LNCAP (cell line): ENCODE measurements around the gene WLS.

Source experiments
- TF ChIP-seq, protein P1 (sequence below): fragments of 450-650 bp; IDR thresholded peaks from 2 replicates; pipeline ENCODE4 v1.5.1; 2017; ENCODE audit warnings: mild to moderate bottlenecking

The WLS gene

DNA sequence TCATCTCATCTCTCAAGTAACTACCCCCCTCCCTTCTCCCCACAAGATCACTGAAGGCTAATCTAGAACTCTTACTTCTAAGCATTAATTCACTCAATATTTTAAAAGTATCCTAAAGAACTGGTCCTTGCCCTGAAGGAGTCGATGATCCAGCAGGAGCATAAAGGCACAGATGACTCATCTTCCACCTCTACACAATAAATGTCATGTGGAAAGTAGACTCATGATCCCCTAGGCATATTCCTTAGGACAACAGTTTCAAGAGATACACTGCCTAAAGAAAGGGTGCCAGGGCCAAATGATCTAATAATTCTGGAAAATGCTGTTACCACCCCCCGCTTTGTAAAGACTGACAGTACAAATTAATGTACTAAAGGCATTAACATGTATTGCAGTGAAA lies 96.1 kb downstream of the WLS start:
- TF ChIP-seq, protein P1, sequence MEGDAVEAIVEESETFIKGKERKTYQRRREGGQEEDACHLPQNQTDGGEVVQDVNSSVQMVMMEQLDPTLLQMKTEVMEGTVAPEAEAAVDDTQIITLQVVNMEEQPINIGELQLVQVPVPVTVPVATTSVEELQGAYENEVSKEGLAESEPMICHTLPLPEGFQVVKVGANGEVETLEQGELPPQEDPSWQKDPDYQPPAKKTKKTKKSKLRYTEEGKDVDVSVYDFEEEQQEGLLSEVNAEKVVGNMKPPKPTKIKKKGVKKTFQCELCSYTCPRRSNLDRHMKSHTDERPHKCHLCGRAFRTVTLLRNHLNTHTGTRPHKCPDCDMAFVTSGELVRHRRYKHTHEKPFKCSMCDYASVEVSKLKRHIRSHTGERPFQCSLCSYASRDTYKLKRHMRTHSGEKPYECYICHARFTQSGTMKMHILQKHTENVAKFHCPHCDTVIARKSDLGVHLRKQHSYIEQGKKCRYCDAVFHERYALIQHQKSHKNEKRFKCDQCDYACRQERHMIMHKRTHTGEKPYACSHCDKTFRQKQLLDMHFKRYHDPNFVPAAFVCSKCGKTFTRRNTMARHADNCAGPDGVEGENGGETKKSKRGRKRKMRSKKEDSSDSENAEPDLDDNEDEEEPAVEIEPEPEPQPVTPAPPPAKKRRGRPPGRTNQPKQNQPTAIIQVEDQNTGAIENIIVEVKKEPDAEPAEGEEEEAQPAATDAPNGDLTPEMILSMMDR = no peak

- TF ChIP-seq, protein P1 = no peak
These were observed 99.7 kb downstream of the WLS start for GRCh38 chr1:68132426-68133130.

DNA sequence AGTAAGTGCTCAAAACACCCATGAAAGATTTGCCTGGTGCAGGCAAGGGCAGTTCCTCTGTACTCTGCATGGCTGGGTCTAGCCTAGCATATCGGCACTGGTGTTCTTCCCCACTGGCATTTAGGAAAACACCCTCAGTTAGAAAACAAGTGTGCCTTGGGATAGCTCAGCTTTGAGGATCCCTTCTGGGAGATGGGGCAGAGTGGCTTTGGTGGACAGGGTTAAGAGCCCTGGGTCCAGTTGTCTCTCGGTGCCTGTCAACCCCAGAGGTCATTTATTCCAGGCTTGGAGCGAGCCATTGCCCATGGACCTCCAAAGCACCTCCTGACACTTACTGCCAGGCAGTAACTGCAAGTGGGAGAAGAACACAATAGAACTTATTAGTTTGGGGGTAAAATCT lies 101.1 kb downstream of the WLS start:
- TF ChIP-seq, protein P1 = no peak

DNA sequence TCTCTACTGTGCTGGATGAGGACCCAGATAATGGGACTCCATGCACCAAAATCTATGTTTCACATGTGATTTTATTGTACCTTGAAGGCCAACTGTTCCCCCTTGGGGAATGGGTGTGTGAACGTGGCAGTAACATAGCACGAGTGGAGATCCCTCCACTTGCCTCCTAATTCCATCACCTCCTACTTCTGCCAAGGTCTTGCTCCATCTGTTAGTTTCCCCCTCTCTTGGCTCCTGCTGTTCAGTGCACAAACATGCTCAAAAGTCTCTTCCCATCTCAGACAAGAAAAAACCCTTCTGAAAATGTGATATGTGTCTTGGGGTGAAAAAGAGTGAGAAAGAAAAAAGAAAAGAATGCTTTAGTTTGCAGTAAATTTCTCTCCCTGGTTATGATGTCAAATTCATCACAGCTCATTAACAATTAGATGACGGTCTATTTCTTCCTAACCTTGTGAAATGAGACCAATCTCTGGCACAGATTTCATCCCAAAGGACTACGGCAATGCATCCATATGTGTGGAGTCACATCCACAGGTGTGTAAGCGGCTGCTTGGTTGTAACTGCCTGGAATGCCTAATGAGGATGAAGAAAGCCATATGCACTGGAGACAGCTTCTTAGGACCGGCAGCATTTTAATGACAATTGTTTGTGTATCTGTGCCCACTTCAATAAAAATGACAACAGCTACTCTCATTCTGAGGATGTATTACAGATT lies 102.6 kb downstream of the WLS start:
- TF ChIP-seq, protein P1 = no peak

DNA sequence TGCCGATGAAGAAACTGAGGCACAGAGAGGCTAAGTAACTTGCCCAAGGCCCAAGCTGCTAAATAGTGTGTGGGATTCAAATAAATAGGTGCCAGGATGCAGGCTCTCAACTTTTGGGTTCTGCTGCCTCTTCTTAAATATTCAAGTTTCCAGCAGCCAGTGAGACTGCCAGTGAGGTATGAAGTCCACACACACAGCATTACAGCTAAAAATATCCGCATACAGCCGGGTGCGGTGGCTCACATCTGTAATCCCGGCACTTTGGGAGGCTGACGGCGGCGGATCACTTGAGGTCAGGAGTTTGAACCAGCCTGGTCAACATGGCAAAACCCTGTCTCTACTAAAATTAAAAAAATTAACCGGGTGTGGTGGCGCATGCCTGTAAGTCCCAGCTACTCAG lies 103.5 kb downstream of the WLS start:
- TF ChIP-seq, protein P1 = no peak

GRCh38 chr1:68128157-68128556 lies 104.2 kb downstream of the WLS start:
- TF ChIP-seq, protein P1 = no peak

DNA sequence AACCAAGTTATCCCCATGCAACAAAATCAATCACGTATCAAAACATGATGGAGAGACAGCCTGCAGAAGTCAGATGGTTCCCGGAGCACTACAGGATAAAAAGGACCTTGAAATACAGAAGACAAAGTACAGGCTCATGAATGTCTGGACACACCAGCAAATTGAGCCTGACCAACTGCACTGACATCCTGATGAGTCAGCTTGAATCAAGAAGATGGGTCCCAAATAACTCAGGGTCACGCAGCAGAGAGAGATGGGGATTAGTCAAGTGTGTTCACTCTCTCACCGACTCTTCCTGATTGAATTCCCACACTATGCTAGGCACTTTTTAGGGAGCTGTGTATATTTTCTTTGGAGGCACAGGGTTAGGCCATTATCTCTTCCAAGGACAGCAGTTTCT lies 110.8 kb downstream of the WLS start:
- TF ChIP-seq, protein P1 = no peak
